ENCODE data around the gene AHNAK. TPM values are rescaled to one million over a fixed set of nuclear protein-coding genes. Genes with fewer than 3 reads are reported as not detected.

The AHNAK gene
- polyA plus RNA-seq (2011; rRNA removed), result 145 and 185 TPM in 2 replicates
- 360 and 464 TPM in 2 replicates for polyA minus RNA-seq (2011; rRNA and poly(A)+ RNA removed)

GRCh38 chr11:62546244-62546928 lies at the start of gene AHNAK:
AHNAK (minus strand) TSS chr11:62546806; CDS start chr11:62536098, 10,708 bp downstream.
- DNase-seq (ENCODE audit: low read depth), result no peak
- ChIA-PET POLR2A (interaction anchor here (0.6 to 1.2 kb wide), 5 partner anchors 9 to 122 kb away, joined by 3 to 11 read pairs (median 5); no protein-coding TSS in a partner anchor), CTCF (interaction anchor here (0.6 to 6.7 kb wide), 9 partner anchors 11 to 148 kb away, joined by 3 to 95 read pairs (median 6); partner anchors contain the start of gene TUT1)
- H3K27me3 ChIP-seq (ENCODE audit: control insufficient read depth, insufficient read depth, low read length), result no peaks in the 10 kb centered on the region
- H3K4me3 ChIP-seq (ENCODE audit: low read depth, low read length), result peak within 1 kb of the TSS; percentile 96
- peaks cover 4% of the 10 kb centered on the region; the same call in 1 of the 2 replicates for H3K36me3 ChIP-seq (ENCODE audit: control insufficient read depth, insufficient read depth, low read length)
- TF ChIP-seq CTCF (IDR thresholded peaks at IDR 0.05; ENCODE audit: insufficient read depth, low read depth, low read length), result no peak

- POLR2A ChIA-PET, result no interaction called here
- H3K36me3 ChIP-seq (ENCODE audit: control insufficient read depth, insufficient read depth, low read length), result peaks cover 29% of the 10 kb centered on the region
Observed at GRCh38 chr11:62595124-62595523, 48.5 kb upstream of the AHNAK start.

GRCh38 chr11:62593434-62594044 lies 46.9 kb upstream of the AHNAK start:
- H3K36me3 ChIP-seq (ENCODE audit: control insufficient read depth, insufficient read depth, low read length), result peaks cover 29% of the 10 kb centered on the region
- H3K27me3 ChIP-seq (ENCODE audit: control insufficient read depth, insufficient read depth, low read length), result no peaks in the 10 kb centered on the region
- POLR2A ChIA-PET, result no interaction called here

More at GRCh38 chr11:62595124-62595523, 48.5 kb upstream of the AHNAK start:
- Histone ChIP-seq H3K27me3 (ENCODE audit: control insufficient read depth, insufficient read depth, low read length) (no peaks in the 10 kb centered on the region), H3K4me3 (ENCODE audit: low read depth, low read length) (no peak overlapping the region)
- CTCF ChIA-PET, result interaction anchor here (2.1 to 2.7 kb wide), 3 partner anchors 16 to 201 kb away, joined by 6 to 14 read pairs (median 10); partner anchors contain the start of gene EML3
- no peak for DNase-seq (ENCODE audit: low read depth)
- TF ChIP-seq CTCF (IDR thresholded peaks at IDR 0.05; ENCODE audit: insufficient read depth, low read depth, low read length), result no peak

GRCh38 chr11:62592989-62593421 lies 46.4 kb upstream of the AHNAK start:
- ChIA-PET CTCF (interaction anchor here (1.1 to 3.2 kb wide), 12 partner anchors 28 to 202 kb away, joined by 3 to 16 read pairs (median 6); partner anchors contain the start of genes C11orf98, CSKMT, INTS5 and LRRN4CL), POLR2A (no interaction called here)
- Histone ChIP-seq H3K36me3 (ENCODE audit: control insufficient read depth, insufficient read depth, low read length) (peaks cover 31% of the 10 kb centered on the region), H3K27me3 (ENCODE audit: control insufficient read depth, insufficient read depth, low read length) (no peaks in the 10 kb centered on the region), H3K4me3 (ENCODE audit: low read depth, low read length) (no peak overlapping the region)
- DNase-seq (ENCODE audit: low read depth), result no peak
- no peak for TF ChIP-seq CTCF (IDR thresholded peaks at IDR 0.05; ENCODE audit: insufficient read depth, low read depth, low read length)

More at GRCh38 chr11:62593434-62594044, 46.9 kb upstream of the AHNAK start:
- CTCF ChIA-PET, result interaction anchor here (0.8 to 3.2 kb wide), 14 partner anchors 15 to 199 kb away, joined by 3 to 16 read pairs (median 7); partner anchors contain the start of genes C11orf98, CSKMT, EML3 and LRRN4CL
- DNase-seq (ENCODE audit: low read depth), result no peak
- peak; percentile 73 for TF ChIP-seq CTCF (IDR thresholded peaks at IDR 0.05; ENCODE audit: insufficient read depth, low read depth, low read length)
- no peak overlapping the region for H3K4me3 ChIP-seq (ENCODE audit: low read depth, low read length)
